Stimulated activated CD4-positive, alpha-beta T cell treated with anti-CD3 and anti-CD28 coated beads, Interleukin-4, amount 100 ng/mL, for 24 hours (primary cell): ENCODE results near the gene SYCP1.
A peak's percentile ranks its signal among the peaks of the same experiment; 100 is the strongest.
"Not testable (repeated sequence)": the region's sequence is repeated elsewhere in the genome, so short reads cannot be mapped to it uniquely, and the experiment has no call there.

Experiments used
- DNase-seq: peaks from one replicate; pipeline ENCODE4 v3.0.0-alpha.2; 2020

Gene SYCP1

GRCh38 chr1:114976891-114977290 is 122.2 kb downstream of the SYCP1 start:
- DNase-seq, result no peak

GRCh38 chr1:114979278-114979891 is 124.7 kb downstream of the SYCP1 start:
- peak; percentile 75 for DNase-seq

- no peak for DNase-seq
Measured at GRCh38 chr1:114982251-114982650, 127.6 kb downstream of the SYCP1 start.

GRCh38 chr1:114986286-114986685 is 131.6 kb downstream of the SYCP1 start:
- no peak for DNase-seq

GRCh38 chr1:114988095-114988494 is 133.4 kb downstream of the SYCP1 start:
- no peak for DNase-seq

GRCh38 chr1:114997510-114998289 is 143.0 kb downstream of the SYCP1 start:
- DNase-seq, result no peak

- DNase-seq, result no peak
Measured at GRCh38 chr1:115006191-115006590, 151.5 kb downstream of the SYCP1 start.

GRCh38 chr1:115012006-115012405 is 157.3 kb downstream of the SYCP1 start:
- DNase-seq, result no peak

- DNase-seq, result no peak
Measured at GRCh38 chr1:115012434-115012833, 157.8 kb downstream of the SYCP1 start.

- DNase-seq, result no peak
Measured at GRCh38 chr1:115013792-115014191, 159.1 kb downstream of the SYCP1 start.

GRCh38 chr1:115019549-115019948 is 164.9 kb downstream of the SYCP1 start:
- not testable (repeated sequence) for DNase-seq

- DNase-seq, result no peak
Measured at GRCh38 chr1:115021145-115021544, 166.5 kb downstream of the SYCP1 start.

GRCh38 chr1:115023593-115023992 is 168.9 kb downstream of the SYCP1 start:
- DNase-seq, result no peak

- no peak for DNase-seq
Measured at GRCh38 chr1:115029526-115029925, 174.9 kb downstream of the SYCP1 start, which contains the start of gene TSHB. Gene TSHB (plus strand): TSS chr1:115029826. CDS start chr1:115033363, 3,537 bp downstream.

GRCh38 chr1:115031595-115031994 is 176.9 kb downstream of the SYCP1 start:
- no peak for DNase-seq

- no peak for DNase-seq
Measured at GRCh38 chr1:115035652-115036051, 181.0 kb downstream of the SYCP1 start.

- no peak for DNase-seq
Measured at GRCh38 chr1:115036814-115037507, 182.3 kb downstream of the SYCP1 start.

- no peak for DNase-seq
Measured at GRCh38 chr1:115040501-115040900, 185.8 kb downstream of the SYCP1 start.

GRCh38 chr1:115041654-115042053 is 187.0 kb downstream of the SYCP1 start:
- no peak for DNase-seq
